OCI-LY7 (cell line): ENCODE measurements around the gene APBA1. TPM values are rescaled to one million over a fixed set of nuclear protein-coding genes. Genes with fewer than 3 reads are reported as not detected.

ENCODE experiments used
- BruUV-seq: library from RNA; stranded (reverse); fragments of 400-500 nt; replicated peaks from 2 replicates; lab custom pipeline; 2021; lab: Mats Ljungman, UMichigan
- CTCF ChIA-PET: fragments of 300-600 bp; sonication (Branson Sonifier 250); formaldehyde crosslinking; loops from one replicate; lab custom pipeline; 2022; ENCODE audit warnings: antibody characterized with exemption; ENCODE audit not compliant: unreplicated experiment; lab: Charles Lee
- POLR2A ChIA-PET: fragments of 300-600 bp; sonication (Branson Sonifier 250); formaldehyde crosslinking; loops from one replicate; lab custom pipeline; 2022; ENCODE audit warnings: antibody characterized with exemption; lab: Charles Lee
- DNase-seq: peaks from one replicate; pipeline ENCODE4 v3.0.0-alpha.2; 2015; ENCODE audit warnings: low spot score
- H2AFZ ChIP-seq: fragments of 200-600 bp; sonication (generic), shearing (Covaris generic); 2 replicates; pipeline ENCODE4 v1.6.1; 2014; ENCODE audit warnings: mild to moderate bottlenecking, antibody characterized with exemption, low read length, moderate library complexity
- H3K27ac ChIP-seq: fragments of 200-600 bp; sonication (generic); 2 replicates; pipeline ENCODE4 v1.5.1; 2014; ENCODE audit warnings: mixed run types, low read depth, mild to moderate bottlenecking, moderate library complexity, low read length, inconsistent platforms; ENCODE audit not compliant: poor library complexity, severe bottlenecking
- H3K36me3 ChIP-seq: fragments of 200-600 bp; sonication (generic); 2 replicates; pipeline ENCODE4 v1.6.1; 2014; ENCODE audit warnings: mild to moderate bottlenecking, antibody characterized with exemption, low read length, moderate library complexity, mixed read lengths; ENCODE audit not compliant: insufficient read depth
- H3K4me1 ChIP-seq: fragments of 200-600 bp; sonication (generic); 2 replicates; pipeline ENCODE4 v1.5.1; 2014; ENCODE audit warnings: mild to moderate bottlenecking, low read length; ENCODE audit not compliant: insufficient read depth, poor library complexity, severe bottlenecking
- H3K4me2 ChIP-seq: fragments of 200-600 bp; sonication (generic); 2 replicates; pipeline ENCODE4 v1.6.1; 2014; ENCODE audit warnings: mild to moderate bottlenecking, low read length
- H3K4me3 ChIP-seq: fragments of 200-600 bp; sonication (generic); 2 replicates; pipeline ENCODE4 v1.5.1; 2014; ENCODE audit warnings: mild to moderate bottlenecking, low read depth, low read length; ENCODE audit not compliant: poor library complexity, severe bottlenecking
- H3K79me2 ChIP-seq: fragments of 200-600 bp; sonication (generic); 2 replicates; pipeline ENCODE4 v1.6.1; 2016; ENCODE audit warnings: low read depth, mild to moderate bottlenecking, low read length, moderate library complexity, mixed read lengths; ENCODE audit not compliant: insufficient read depth
- H3K9me2 ChIP-seq: fragments of 200-600 bp; sonication (generic); 2 replicates; pipeline ENCODE4 v1.6.1; 2016; ENCODE audit warnings: mild to moderate bottlenecking, low read length, mixed read lengths; ENCODE audit not compliant: insufficient read depth
- H3K9me3 ChIP-seq: fragments of 200-600 bp; sonication (generic); 2 replicates; pipeline ENCODE4 v1.6.1; 2014; ENCODE audit warnings: mild to moderate bottlenecking, mixed run types, low read length, mixed read lengths
- H4K20me1 ChIP-seq: fragments of 200-600 bp; sonication (generic); 2 replicates; pipeline ENCODE4 v1.6.1; 2014; ENCODE audit warnings: mild to moderate bottlenecking, antibody characterized with exemption, low read length, moderate library complexity, mixed read lengths; ENCODE audit not compliant: insufficient read depth
- EZH2phosphoT487 ChIP-seq: fragments of 200-600 bp; sonication (generic); IDR thresholded peaks from 2 replicates; pipeline ENCODE4 v1.6.1; 2018; ENCODE audit warnings: low read depth, borderline replicate concordance, mild to moderate bottlenecking, mixed run types, antibody characterized with exemption, low read length, moderate library complexity, mixed read lengths
- intact Hi-C: fragments of 100-400 bp; cut with micrococcal nuclease; formaldehyde crosslinking; loops from one replicate; pipeline ENCODE4 v1.10.0; 2022; ENCODE audit not compliant: unreplicated experiment
- total RNA-seq, 2 experiments: library from RNA; depleted of rRNA in 1 of 2; stranded (reverse); fragments of >200 nt in 1 of 2; shearing (Covaris generic) in 1 of 2; gene quantifications; 2 replicates each; pipeline ENCODE4 v1.2.3, GENCODE V29; 2014 to 2022
- TF ChIP-seq, protein P1 (sequence below): fragments of 200-600 bp; sonication (generic); conservative IDR thresholded peaks from 2 replicates; pipeline ENCODE4 v1.5.1; 2014; ENCODE audit warnings: mild to moderate bottlenecking, antibody characterized with exemption, low read length, moderate library complexity, mixed read lengths

APBA1 gene
- total RNA-seq, 2 experiments from 2014 or later = not detected

DNA sequence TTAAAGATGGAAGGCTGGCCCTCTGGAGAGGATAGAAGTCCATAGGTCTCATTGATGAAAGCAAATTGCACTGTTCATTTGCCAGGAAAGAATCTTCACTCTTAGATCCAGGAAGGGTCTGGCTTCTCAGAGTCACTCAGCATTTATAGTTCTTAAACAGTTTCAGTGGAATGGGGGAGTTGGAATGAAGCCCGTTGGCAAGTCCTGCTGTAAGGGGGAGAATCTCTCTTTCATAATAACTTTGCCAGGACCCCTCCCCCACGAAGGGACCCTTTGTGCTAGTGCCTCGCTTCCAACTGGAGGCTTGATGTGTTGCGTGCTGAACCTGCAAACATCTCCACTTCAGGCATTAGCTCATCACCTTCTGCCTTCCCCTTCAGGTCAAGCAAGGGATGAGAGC lies 290.0 kb downstream of the APBA1 start:
- no peaks in the 10 kb centered on the region for H3K79me2 ChIP-seq
- no peak for DNase-seq
- H3K36me3 ChIP-seq = no peaks in the 10 kb centered on the region
- no TSS peak for BruUV-seq
- H3K27ac ChIP-seq = no peak overlapping the region
- TF ChIP-seq EZH2phosphoT487 = no peak
- TF ChIP-seq, protein P1, sequence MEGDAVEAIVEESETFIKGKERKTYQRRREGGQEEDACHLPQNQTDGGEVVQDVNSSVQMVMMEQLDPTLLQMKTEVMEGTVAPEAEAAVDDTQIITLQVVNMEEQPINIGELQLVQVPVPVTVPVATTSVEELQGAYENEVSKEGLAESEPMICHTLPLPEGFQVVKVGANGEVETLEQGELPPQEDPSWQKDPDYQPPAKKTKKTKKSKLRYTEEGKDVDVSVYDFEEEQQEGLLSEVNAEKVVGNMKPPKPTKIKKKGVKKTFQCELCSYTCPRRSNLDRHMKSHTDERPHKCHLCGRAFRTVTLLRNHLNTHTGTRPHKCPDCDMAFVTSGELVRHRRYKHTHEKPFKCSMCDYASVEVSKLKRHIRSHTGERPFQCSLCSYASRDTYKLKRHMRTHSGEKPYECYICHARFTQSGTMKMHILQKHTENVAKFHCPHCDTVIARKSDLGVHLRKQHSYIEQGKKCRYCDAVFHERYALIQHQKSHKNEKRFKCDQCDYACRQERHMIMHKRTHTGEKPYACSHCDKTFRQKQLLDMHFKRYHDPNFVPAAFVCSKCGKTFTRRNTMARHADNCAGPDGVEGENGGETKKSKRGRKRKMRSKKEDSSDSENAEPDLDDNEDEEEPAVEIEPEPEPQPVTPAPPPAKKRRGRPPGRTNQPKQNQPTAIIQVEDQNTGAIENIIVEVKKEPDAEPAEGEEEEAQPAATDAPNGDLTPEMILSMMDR = no peak
- H2AFZ ChIP-seq = no peak overlapping the region
- H3K9me2 ChIP-seq = no peaks in the 10 kb centered on the region
- intact Hi-C loops = no loop called here
- H4K20me1 ChIP-seq = no peaks in the 10 kb centered on the region
- ChIA-PET CTCF (no interaction called here), POLR2A (no interaction called here)
- H3K4me3 ChIP-seq = no peak overlapping the region
- H3K4me1 ChIP-seq = no peaks in the 10 kb centered on the region
- no peaks in the 10 kb centered on the region for H3K9me3 ChIP-seq
- no peak overlapping the region for H3K4me2 ChIP-seq

- no TSS peak for BruUV-seq
- CTCF ChIA-PET = no interaction called here
- no peak overlapping the region for H3K27ac ChIP-seq
- H4K20me1 ChIP-seq = no peaks in the 10 kb centered on the region
- H3K9me3 ChIP-seq = no peaks in the 10 kb centered on the region
- intact Hi-C loops = no loop called here
- H3K4me3 ChIP-seq = no peak overlapping the region
- DNase-seq = no peak
- no peaks in the 10 kb centered on the region for H3K36me3 ChIP-seq
- no peaks in the 10 kb centered on the region for H3K9me2 ChIP-seq
- POLR2A ChIA-PET = no interaction called here
- no peak for TF ChIP-seq EZH2phosphoT487
- H2AFZ ChIP-seq = no peak overlapping the region
- H3K79me2 ChIP-seq = no peaks in the 10 kb centered on the region
- H3K4me1 ChIP-seq = no peaks in the 10 kb centered on the region
- H3K4me2 ChIP-seq = no peak overlapping the region
These were observed 291.4 kb downstream of the APBA1 start for GRCh38 chr9:69380811-69381210.

- intact Hi-C loops = no loop called here
- Histone ChIP-seq H3K4me3 (no peak overlapping the region), H3K27ac (no peak overlapping the region), H3K9me2 (no peaks in the 10 kb centered on the region), H3K79me2 (no peaks in the 10 kb centered on the region), H3K9me3 (no peaks in the 10 kb centered on the region), H2AFZ (no peak overlapping the region), H4K20me1 (no peaks in the 10 kb centered on the region), H3K4me1 (no peaks in the 10 kb centered on the region), H3K4me2 (no peak overlapping the region), H3K36me3 (no peaks in the 10 kb centered on the region)
- no peak for DNase-seq
- BruUV-seq = no TSS peak
- ChIA-PET CTCF (no interaction called here), POLR2A (no interaction called here)
- TF ChIP-seq, protein P1 = no peak
- no peak for TF ChIP-seq EZH2phosphoT487
These were observed 291.9 kb downstream of the APBA1 start for GRCh38 chr9:69380301-69380700.
